HG02763 (cell line): Measurements from ENCODE around the gene CPAMD8.
A peak's percentile ranks its signal among the peaks of the same experiment; 100 is the strongest.

Experiments
- ATAC-seq: cut with Tn5 transposase; IDR thresholded peaks from one replicate; pipeline ENCODE4 v1.9.1; 2021; ENCODE audit warnings: mild to moderate bottlenecking, moderate library complexity; ENCODE audit not compliant: unreplicated experiment

The CPAMD8 gene

GRCh38 chr19:16921766-16922591 is 104.6 kb downstream of the CPAMD8 start:
- ATAC-seq = no peak

DNA sequence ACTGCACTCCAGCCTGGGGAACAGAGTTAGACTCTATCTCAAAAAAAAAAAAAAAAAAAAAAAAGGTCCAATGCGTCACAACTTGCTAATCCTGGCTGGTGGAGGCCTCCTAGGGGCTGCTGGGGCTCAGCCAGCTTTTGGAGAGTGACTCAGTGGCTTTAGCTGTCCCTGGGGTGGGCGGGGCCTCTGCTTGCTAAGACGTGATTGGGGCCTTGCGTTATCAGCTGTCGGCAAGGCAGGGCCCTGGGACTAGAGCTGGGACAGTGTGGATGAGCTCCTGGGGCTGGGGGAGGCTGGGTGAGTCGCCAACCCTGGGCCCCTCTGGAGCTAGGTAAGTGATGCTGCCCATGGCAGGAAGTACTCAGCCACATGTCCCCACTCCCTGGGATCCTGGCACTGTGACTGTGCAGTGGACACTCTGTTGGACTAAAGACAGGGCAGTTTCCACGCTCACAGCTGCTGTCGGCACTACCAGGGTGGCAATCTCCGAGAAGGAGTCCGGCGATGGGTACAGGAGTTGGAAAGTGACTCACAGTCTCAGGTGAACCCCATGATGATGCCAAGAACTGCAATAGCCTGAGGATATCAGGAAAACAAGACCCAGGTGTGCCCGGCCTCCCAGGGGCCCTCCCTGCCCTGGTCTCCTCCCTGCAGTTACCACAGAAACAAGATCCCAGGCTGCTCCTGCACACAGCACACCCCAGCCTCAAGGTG is 105.6 kb downstream of the CPAMD8 start:
- ATAC-seq = no peak

GRCh38 chr19:16919496-16919895 is 107.1 kb downstream of the CPAMD8 start:
- ATAC-seq = no peak

DNA sequence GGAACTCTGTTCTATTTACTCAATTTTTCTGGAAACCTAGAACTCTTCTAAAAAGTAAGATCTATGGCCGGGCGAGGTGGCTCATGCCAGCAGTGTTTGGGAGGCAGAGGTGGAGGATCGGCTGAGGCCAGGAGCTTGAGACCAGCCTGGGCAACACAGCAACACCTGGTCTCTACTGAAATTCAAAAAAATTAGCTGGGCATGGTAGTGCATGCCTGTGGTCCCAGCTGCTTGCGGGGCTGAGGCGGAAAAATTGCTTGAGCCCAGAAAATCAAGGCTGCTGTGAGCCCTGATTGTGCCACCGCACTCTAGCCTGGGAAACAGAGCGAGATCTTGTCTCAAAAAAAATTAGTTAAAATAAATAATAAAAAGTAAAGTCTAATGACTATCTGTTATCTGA is 109.2 kb downstream of the CPAMD8 start:
- ATAC-seq = no peak

DNA sequence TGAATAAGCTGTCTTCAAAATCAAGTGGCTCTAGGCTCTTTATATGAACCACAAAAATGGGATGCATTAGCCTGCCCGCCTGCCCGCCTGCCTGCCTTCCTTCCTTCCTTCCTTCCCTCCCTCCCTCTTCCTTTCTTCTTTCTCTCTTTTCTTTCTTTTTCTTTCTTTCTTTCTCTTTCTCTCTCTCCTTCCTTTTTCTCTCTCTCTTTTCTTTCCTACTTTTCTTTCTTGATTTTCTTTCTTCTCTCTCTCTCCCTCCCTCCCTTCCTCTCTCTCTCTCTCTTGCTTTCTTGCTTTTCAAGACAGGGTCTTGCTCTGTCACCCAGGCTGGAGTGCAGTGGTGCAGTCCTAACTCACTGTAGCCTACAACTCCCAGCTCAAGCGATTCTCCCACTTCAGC is 110.9 kb downstream of the CPAMD8 start:
- no peak for ATAC-seq

DNA sequence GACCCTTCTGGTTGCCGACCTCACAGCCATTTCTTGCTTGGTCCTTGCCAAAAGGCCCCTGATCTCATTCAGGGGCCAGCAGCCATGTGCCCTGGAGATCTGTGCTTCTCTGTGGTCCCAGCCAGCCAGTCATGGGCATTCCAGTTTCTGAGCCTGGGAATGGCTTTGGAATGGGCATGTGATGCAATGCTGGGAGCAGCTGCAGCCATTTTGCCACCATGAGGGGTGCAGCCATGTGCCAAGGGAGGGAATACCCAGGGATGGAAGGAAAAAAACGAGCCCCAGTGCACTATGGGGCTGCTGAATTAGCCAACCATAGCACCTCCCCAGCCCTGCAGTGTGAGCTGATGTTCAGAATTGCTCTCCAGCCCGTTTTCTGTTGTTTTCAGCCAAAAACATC is 111.5 kb downstream of the CPAMD8 start:
- ATAC-seq = no peak

- no peak for ATAC-seq
Observed at GRCh38 chr19:16914421-16914820, 112.2 kb downstream of the CPAMD8 start.

- no peak for ATAC-seq
Observed at GRCh38 chr19:16912780-16913179, 113.8 kb downstream of the CPAMD8 start.

GRCh38 chr19:16911046-16911445 is 115.6 kb downstream of the CPAMD8 start:
- ATAC-seq = no peak

DNA sequence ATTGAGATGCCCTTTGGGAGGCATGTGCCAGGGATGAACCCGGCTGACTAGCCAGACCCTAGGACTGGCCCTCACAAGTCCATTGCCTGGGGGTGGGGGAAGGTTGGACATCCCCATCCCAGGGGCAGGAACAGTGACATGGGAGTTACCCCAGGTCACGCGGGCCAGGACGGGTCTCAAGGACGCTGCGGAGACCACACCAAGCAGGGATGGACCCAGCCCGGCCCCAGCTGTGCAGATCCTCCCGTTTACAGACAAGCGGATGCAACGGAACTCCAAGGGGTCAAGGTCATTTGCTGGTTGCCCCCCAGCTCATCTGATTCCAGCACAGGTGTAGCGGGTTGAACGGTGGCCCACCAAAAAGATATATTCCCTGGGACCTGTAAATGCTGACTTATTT is 117.9 kb downstream of the CPAMD8 start:
- no peak for ATAC-seq

GRCh38 chr19:16904599-16904998 is 122.0 kb downstream of the CPAMD8 start:
- no peak for ATAC-seq

GRCh38 chr19:16903347-16903746 is 123.3 kb downstream of the CPAMD8 start:
- no peak for ATAC-seq

GRCh38 chr19:16902545-16902944 is 124.1 kb downstream of the CPAMD8 start:
- no peak for ATAC-seq

GRCh38 chr19:16901491-16902175 is 125.0 kb downstream of the CPAMD8 start:
- no peak for ATAC-seq

- ATAC-seq = no peak
Observed at GRCh38 chr19:16899566-16900075, 127.0 kb downstream of the CPAMD8 start.

GRCh38 chr19:16898361-16899015 is 128.1 kb downstream of the CPAMD8 start:
- ATAC-seq = no peak

DNA sequence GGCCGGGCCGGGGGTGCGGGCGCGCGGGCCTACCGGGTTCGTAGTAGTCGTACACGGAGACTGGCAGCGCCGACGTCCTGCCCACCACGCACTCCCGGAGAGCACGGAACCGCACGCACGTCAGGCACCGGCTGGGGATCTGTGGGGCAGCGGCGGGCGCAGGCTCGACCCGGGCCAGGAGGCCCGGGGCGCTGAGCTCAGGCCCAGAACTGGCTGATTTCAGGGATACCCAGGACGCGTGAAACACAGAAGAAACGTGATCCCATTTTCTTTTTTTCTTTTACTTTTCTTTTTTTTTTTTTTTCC is 128.8 kb downstream of the CPAMD8 start:
- no peak for ATAC-seq

- ATAC-seq = peak; percentile 44
Observed at GRCh38 chr19:16897029-16897855, 129.4 kb downstream of the CPAMD8 start.

DNA sequence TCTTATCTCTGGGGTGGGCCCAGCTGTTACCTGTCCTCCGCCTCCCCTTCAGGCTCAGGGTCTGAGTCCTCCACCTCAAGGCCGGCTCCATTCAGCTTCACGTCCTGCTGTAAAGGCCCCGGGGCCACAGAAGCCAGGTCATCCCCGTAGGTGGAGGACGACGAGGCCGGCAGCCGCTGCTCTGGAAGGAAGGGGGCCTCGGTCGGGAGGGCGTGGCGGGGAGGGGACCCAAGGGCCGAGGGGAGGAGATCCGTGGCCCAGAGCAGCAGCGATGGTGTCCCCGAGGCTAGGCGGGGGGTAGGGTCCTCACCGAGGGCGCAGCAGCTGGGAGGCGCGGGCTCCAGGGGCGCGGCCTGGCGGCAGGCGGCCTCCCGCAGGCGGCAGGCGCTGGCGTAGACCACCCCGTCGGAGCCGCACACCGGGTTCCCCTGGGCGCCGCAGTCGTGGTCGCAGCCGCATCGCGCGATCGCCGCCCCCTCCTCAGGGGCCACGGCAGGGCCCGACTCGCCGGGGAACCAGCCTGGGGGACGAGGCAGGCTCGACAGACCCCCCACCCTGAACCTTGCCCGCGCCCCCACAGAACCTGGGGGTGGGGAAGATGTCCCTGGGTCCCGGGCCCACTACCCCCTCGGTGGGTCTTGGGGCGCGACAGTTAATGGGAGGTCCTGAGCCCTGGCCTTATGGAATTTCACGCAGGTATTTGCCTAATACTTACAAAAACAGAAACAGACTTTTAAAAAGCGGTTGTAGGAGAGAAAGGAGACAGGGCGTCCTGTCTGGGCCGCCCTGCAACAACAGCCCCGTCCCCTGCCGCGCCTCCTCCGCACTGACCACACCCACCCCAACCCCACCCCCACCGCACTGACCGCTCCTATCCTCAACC is 130.2 kb downstream of the CPAMD8 start:
- ATAC-seq = peak; percentile 32
